ENCODE results near the gene SCYL1. TPM values are rescaled to one million over a fixed set of nuclear protein-coding genes. Genes with fewer than 3 reads are reported as not detected.

Gene SCYL1
- total and polyA plus RNA-seq, 7 donors = 66.9 to 106 (median 87.4) TPM

DNA sequence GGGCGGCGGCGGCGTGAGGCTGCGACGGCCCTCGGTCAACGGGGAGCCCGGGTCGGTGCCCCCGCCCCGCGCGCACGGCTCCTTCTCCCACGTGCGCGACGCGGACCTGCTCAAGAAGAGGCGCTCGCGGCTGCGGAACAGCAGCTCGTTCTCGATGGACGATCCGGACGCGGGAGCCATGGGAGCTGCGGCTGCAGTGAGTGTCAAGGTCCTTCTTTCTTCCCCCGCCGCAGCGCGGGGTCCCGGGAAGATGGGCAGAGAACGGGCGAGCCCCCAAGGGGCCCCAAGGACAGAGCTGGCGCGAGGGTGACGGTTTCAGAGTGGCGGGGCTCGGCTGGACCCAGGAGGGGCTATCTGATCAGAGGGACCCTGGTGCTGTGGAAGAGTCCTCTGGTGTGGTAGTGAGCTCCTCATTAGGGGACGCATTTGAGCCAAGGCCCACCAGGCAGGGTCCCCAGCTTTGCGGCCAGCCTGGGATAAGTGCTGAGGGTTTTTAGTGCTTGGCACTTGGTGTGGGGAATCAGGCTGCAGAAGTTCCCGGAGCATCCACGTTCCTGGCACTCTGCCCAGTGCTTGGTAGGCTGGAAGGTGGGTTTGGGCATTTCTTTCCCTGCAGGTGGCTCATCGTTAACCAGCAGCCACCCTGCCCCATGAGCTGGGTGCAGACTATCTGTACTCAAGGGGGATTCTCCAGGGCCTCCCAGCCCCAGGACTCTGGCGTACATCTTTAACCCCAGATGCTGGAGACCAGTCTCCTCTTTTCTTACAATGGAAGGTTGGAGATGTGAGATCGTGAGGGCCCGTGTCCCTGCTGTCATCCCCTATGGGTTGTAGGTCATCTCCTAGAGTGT lies 60.7 kb downstream of the SCYL1 start:
- WGBS, 3 donors = 70 to 73% (median 71%) methylated on average over 41 to 51 of the region's 51 CpGs
- H3K9me3 ChIP-seq = no peaks in the 10 kb centered on the region
- H3K27me3 ChIP-seq (ENCODE audit: insufficient read depth in 3 of 3, low read length in 2 of 3) = no peaks in the 10 kb centered on the region
- TF ChIP-seq, protein P1, sequence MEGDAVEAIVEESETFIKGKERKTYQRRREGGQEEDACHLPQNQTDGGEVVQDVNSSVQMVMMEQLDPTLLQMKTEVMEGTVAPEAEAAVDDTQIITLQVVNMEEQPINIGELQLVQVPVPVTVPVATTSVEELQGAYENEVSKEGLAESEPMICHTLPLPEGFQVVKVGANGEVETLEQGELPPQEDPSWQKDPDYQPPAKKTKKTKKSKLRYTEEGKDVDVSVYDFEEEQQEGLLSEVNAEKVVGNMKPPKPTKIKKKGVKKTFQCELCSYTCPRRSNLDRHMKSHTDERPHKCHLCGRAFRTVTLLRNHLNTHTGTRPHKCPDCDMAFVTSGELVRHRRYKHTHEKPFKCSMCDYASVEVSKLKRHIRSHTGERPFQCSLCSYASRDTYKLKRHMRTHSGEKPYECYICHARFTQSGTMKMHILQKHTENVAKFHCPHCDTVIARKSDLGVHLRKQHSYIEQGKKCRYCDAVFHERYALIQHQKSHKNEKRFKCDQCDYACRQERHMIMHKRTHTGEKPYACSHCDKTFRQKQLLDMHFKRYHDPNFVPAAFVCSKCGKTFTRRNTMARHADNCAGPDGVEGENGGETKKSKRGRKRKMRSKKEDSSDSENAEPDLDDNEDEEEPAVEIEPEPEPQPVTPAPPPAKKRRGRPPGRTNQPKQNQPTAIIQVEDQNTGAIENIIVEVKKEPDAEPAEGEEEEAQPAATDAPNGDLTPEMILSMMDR (IDR thresholded peaks at IDR 0.05) = no peak
- peak overlapping the region; percentile 91 for H3K27ac ChIP-seq
- no peak for DNase-seq
- intact Hi-C loops (cut with DNase I) = no loop called here
- H3K4me3 ChIP-seq = no peak overlapping the region
- peaks cover 74% of the 10 kb centered on the region for H3K4me1 ChIP-seq
- ATAC-seq = no peak
- H3K36me3 ChIP-seq (ENCODE audit: insufficient read depth in 1 of 2, low read depth in 1 of 2) = peaks cover 6 to 76% of the 10 kb centered on the region in 2 donors

- Histone ChIP-seq H3K4me3 (peak overlapping the region; percentile 48), H3K27me3 (ENCODE audit: insufficient read depth in 3 of 3, low read length in 2 of 3) (no peaks in the 10 kb centered on the region), H3K4me1 (peaks cover 69% of the 10 kb centered on the region), H3K36me3 (ENCODE audit: insufficient read depth in 1 of 2, low read depth in 1 of 2) (peaks cover 6 to 76% of the 10 kb centered on the region in 2 donors), H3K9me3 (no peaks in the 10 kb centered on the region), H3K27ac (peak overlapping the region; percentile 91)
- WGBS, 3 donors = 25 to 46% (median 33%) methylated on average over 4 of the region's 4 CpGs
- DNase-seq (no peak), ATAC-seq (no peak)
- intact Hi-C loops (cut with DNase I) = no loop called here
- TF ChIP-seq, protein P1 (IDR thresholded peaks at IDR 0.05) = no peak
These were observed 61.4 kb downstream of the SCYL1 start for GRCh38 chr11:65586247-65586630.

- DNase-seq = peak in 1 of 2 donors; percentile 77
- WGBS, 3 donors = 19 to 23% (median 20%) methylated on average over 2 of the region's 2 CpGs
- ATAC-seq = peak; percentile 34 to 58 (median 38)
- H3K4me1 ChIP-seq = peaks cover 69% of the 10 kb centered on the region
- intact Hi-C loops (cut with DNase I) = no loop called here
- no peaks in the 10 kb centered on the region for H3K9me3 ChIP-seq
- TF ChIP-seq, protein P1 (IDR thresholded peaks at IDR 0.05) = no peak
- H3K4me3 ChIP-seq = peak overlapping the region; percentile 48
- H3K36me3 ChIP-seq (ENCODE audit: insufficient read depth in 1 of 2, low read depth in 1 of 2) = peaks cover 4 to 76% of the 10 kb centered on the region in 2 donors
- H3K27me3 ChIP-seq (ENCODE audit: insufficient read depth in 3 of 3, low read length in 2 of 3) = no peaks in the 10 kb centered on the region
- peak overlapping the region; percentile 91 for H3K27ac ChIP-seq
These were observed 61.8 kb downstream of the SCYL1 start for GRCh38 chr11:65586676-65587075.

Other genes starting within 250 kb of the SCYL1 start
- gene CDC42EP2, start 210.2 kb upstream of the SCYL1 start, total RNA-seq = 1 to 10 TPM; 4.9 to 7.3 (median 6.8) TPM
- gene CDC42EP2, start 210.2 kb upstream of the SCYL1 start, polyA plus RNA-seq = 1 to 10 TPM; 2.7 to 5.9 (median 3.3) TPM
- 10 to 100 TPM; 26.5 to 43.8 (median 40.6) TPM for gene DPF2, start 191.2 kb upstream of the SCYL1 start, total RNA-seq
- gene DPF2, start 191.2 kb upstream of the SCYL1 start, polyA plus RNA-seq = 10 to 100 TPM; 24.8 to 39.2 (median 29.7) TPM
- under 1 TPM in 1 of 4 donors, not detected in 3; 0.25 TPM for gene TIGD3, start 170.3 kb upstream of the SCYL1 start, total RNA-seq
- under 1 TPM; 0.05 to 0.09 (median 0.08) TPM for gene TIGD3, start 170.3 kb upstream of the SCYL1 start, polyA plus RNA-seq
- gene SLC25A45, start 142.4 kb upstream of the SCYL1 start, total RNA-seq = 1 to 10 TPM; 5.7 to 8.8 (median 7.2) TPM
- gene SLC25A45, start 142.4 kb upstream of the SCYL1 start, polyA plus RNA-seq = 10 to 100 TPM in 1 of 3 donors, 1 to 10 TPM in 2; 3.7 to 18.5 (median 6.1) TPM
- 10 to 100 TPM in 3 of 4 donors, 1 to 10 TPM in 1; 7.4 to 27.7 (median 13.9) TPM for gene FRMD8, start 138.4 kb upstream of the SCYL1 start, total RNA-seq
- 10 to 100 TPM; 10.6 to 20.8 (median 12.9) TPM for gene FRMD8, start 138.4 kb upstream of the SCYL1 start, polyA plus RNA-seq
- gene NEAT1, start 102.3 kb upstream of the SCYL1 start, total RNA-seq = 1,000 to 10,000 TPM in 1 of 4 donors, 100 to 1,000 TPM in 3; 517 to 1,759 (median 646) TPM
- gene NEAT1, start 102.3 kb upstream of the SCYL1 start, polyA plus RNA-seq = 100 to 1,000 TPM; 474 to 758 (median 716) TPM
- gene MALAT1, start 26.0 kb upstream of the SCYL1 start, total RNA-seq = over 10,000 TPM in 1 of 4 donors, 1,000 to 10,000 TPM in 3; 3,071 to 11,376 (median 4,986) TPM
- 100 to 1,000 TPM; 102 to 846 (median 299) TPM for gene MALAT1, start 26.0 kb upstream of the SCYL1 start, polyA plus RNA-seq
- 10 to 100 TPM; 27.9 to 82.3 (median 51.4) TPM for gene LTBP3, start 33.3 kb downstream of the SCYL1 start, total RNA-seq
- gene LTBP3, start 33.3 kb downstream of the SCYL1 start, polyA plus RNA-seq = 10 to 100 TPM; 12.7 to 19.2 (median 17.2) TPM
- 10 to 100 TPM; 31.6 to 43.5 (median 38.0) TPM for gene ZNRD2, start 45.4 kb downstream of the SCYL1 start, total RNA-seq
- gene ZNRD2, start 45.4 kb downstream of the SCYL1 start, polyA plus RNA-seq = 100 to 1,000 TPM in 1 of 3 donors, 10 to 100 TPM in 2; 58.8 to 118 (median 94.2) TPM
- 100 to 1,000 TPM in 1 of 4 donors, 10 to 100 TPM in 3; 59.0 to 110 (median 66.9) TPM for gene FAM89B, start 47.5 kb downstream of the SCYL1 start, total RNA-seq
- gene FAM89B, start 47.5 kb downstream of the SCYL1 start, polyA plus RNA-seq = 100 to 1,000 TPM in 1 of 3 donors, 10 to 100 TPM in 2; 66.9 to 112 (median 67.4) TPM
- 100 to 1,000 TPM; 208 to 345 (median 282) TPM for gene EHBP1L1, start 51.0 kb downstream of the SCYL1 start, total RNA-seq
- 100 to 1,000 TPM; 114 to 177 (median 170) TPM for gene EHBP1L1, start 51.0 kb downstream of the SCYL1 start, polyA plus RNA-seq
- under 1 TPM in 3 of 4 donors, not detected in 1; 0.19 to 0.56 (median 0.27) TPM for gene KCNK7, start 70.7 kb downstream of the SCYL1 start, total RNA-seq
- 1 to 10 TPM in 1 of 3 donors, under 1 TPM in 2; 0.22 to 1.4 (median 0.99) TPM for gene KCNK7, start 70.7 kb downstream of the SCYL1 start, polyA plus RNA-seq
- 10 to 100 TPM; 14.5 to 18.8 (median 16.8) TPM for gene MAP3K11, start 89.1 kb downstream of the SCYL1 start, total RNA-seq
- gene MAP3K11, start 89.1 kb downstream of the SCYL1 start, polyA plus RNA-seq = 10 to 100 TPM in 2 of 3 donors, 1 to 10 TPM in 1; 8.8 to 13.9 (median 10.7) TPM
- gene PCNX3, start 90.7 kb downstream of the SCYL1 start, total RNA-seq = 10 to 100 TPM in 1 of 4 donors, 1 to 10 TPM in 3; 8.9 to 10.8 (median 9.7) TPM
- gene PCNX3, start 90.7 kb downstream of the SCYL1 start, polyA plus RNA-seq = 10 to 100 TPM in 2 of 3 donors, 1 to 10 TPM in 1; 6.5 to 15.5 (median 11.4) TPM
- gene SIPA1, start 113.0 kb downstream of the SCYL1 start, total RNA-seq = 10 to 100 TPM; 10.1 to 15.6 (median 11.3) TPM
- 10 to 100 TPM in 2 of 3 donors, 1 to 10 TPM in 1; 7.9 to 17.4 (median 13.7) TPM for gene SIPA1, start 113.0 kb downstream of the SCYL1 start, polyA plus RNA-seq
- gene RELA, start 137.8 kb downstream of the SCYL1 start, total RNA-seq = 10 to 100 TPM; 48.7 to 72.6 (median 65.2) TPM
- gene RELA, start 137.8 kb downstream of the SCYL1 start, polyA plus RNA-seq = 10 to 100 TPM; 42.1 to 64.9 (median 64.0) TPM
- 10 to 100 TPM; 34.5 to 56.4 (median 41.8) TPM for gene KAT5, start 187.2 kb downstream of the SCYL1 start, total RNA-seq
- 10 to 100 TPM; 36.4 to 67.2 (median 51.2) TPM for gene KAT5, start 187.2 kb downstream of the SCYL1 start, polyA plus RNA-seq
- gene RNASEH2C, start 195.7 kb downstream of the SCYL1 start, total RNA-seq = 10 to 100 TPM; 17.5 to 38.4 (median 28.1) TPM
- 10 to 100 TPM; 39.3 to 62.3 (median 47.1) TPM for gene RNASEH2C, start 195.7 kb downstream of the SCYL1 start, polyA plus RNA-seq

Measured in psoas muscle (tissue), 8 donors.